CD4-positive, alpha-beta memory T cell (primary cell): ENCODE results near the gene MKKS. TPM values are rescaled to one million over a fixed set of nuclear protein-coding genes. Genes with fewer than 3 reads are reported as not detected.
A peak's percentile ranks its signal among the peaks of the same experiment; 100 is the strongest.

Experiments
- CTCF ChIA-PET: fragments of 350-600 bp; sonication (Branson Sonifier 250); formaldehyde crosslinking; loops from one replicate; lab custom pipeline; 2021; ENCODE audit warnings: inconsistent platforms; ENCODE audit not compliant: partially characterized antibody; lab: Charles Lee
- POLR2A ChIA-PET: fragments of 350-600 bp; sonication (Branson Sonifier 250); formaldehyde crosslinking; loops from one replicate; lab custom pipeline; 2021; ENCODE audit not compliant: partially characterized antibody; lab: Charles Lee
- DNase-seq, 5 donors: peaks; one replicate each; pipeline versions ENCODE4 v3.0.0 to v3.0.0-alpha.2; 2020 to 2022; ENCODE audit warnings: mixed read lengths in 1 of 5
- H3K27ac ChIP-seq: one replicate; pipeline ENCODE4 v1.7.0; 2013; ENCODE audit warnings: low read depth, low read length
- H3K27me3 ChIP-seq: 2 replicates; pipeline ENCODE4 v1.7.0; 2013; ENCODE audit warnings: mild to moderate bottlenecking, low read length, moderate library complexity; ENCODE audit not compliant: insufficient read depth
- H3K36me3 ChIP-seq: 2 replicates; pipeline ENCODE4 v1.7.0; 2013; ENCODE audit warnings: mild to moderate bottlenecking, low read length, moderate library complexity; ENCODE audit not compliant: insufficient read depth
- H3K4me1 ChIP-seq: 2 replicates; pipeline ENCODE4 v1.7.0; 2013; ENCODE audit warnings: mild to moderate bottlenecking, low read length, moderate library complexity; ENCODE audit not compliant: insufficient read depth
- H3K4me3 ChIP-seq, 2 donors: one replicate each; pipeline ENCODE4 v1.7.0; 2013; ENCODE audit warnings: low read length in 2 of 2, mild to moderate bottlenecking in 1 of 2
- H3K9me3 ChIP-seq, 2 donors: one replicate each; pipeline ENCODE4 v1.7.0; 2013; ENCODE audit warnings: low read length in 2 of 2, control low read depth in 1 of 2; ENCODE audit not compliant: control insufficient read depth in 1 of 2
- H3K27ac Mint-ChIP-seq, 7 donors: one replicate each; pipeline ENCODE4 v1.8.0; 2020 to 2021; ENCODE audit warnings: mixed read lengths in 7 of 7, mild to moderate bottlenecking in 6 of 7, inconsistent platforms in 3 of 7, moderate library complexity in 3 of 7
- H3K27me3 Mint-ChIP-seq, 2 donors: one replicate each; pipeline ENCODE4 v1.8.0; 2020 to 2021; ENCODE audit warnings: mixed read lengths in 2 of 2
- H3K36me3 Mint-ChIP-seq, 2 donors: one replicate each; pipeline ENCODE4 v1.8.0; 2020 to 2021; ENCODE audit warnings: mixed read lengths in 2 of 2, inconsistent platforms in 1 of 2, mild to moderate bottlenecking in 1 of 2
- H3K4me1 Mint-ChIP-seq, 4 donors: one replicate each; pipeline ENCODE4 v1.8.0; 2020 to 2021; ENCODE audit warnings: mixed read lengths in 4 of 4, mild to moderate bottlenecking in 1 of 4
- H3K4me3 Mint-ChIP-seq, 8 donors: one replicate each; pipeline ENCODE4 v1.8.0; 2020 to 2021; ENCODE audit warnings: mixed read lengths in 8 of 8, mild to moderate bottlenecking in 7 of 8, moderate library complexity in 6 of 8, inconsistent platforms in 3 of 8
- H3K9me3 Mint-ChIP-seq, 8 donors: one replicate each; pipeline ENCODE4 v1.8.0; 2020 to 2021; ENCODE audit warnings: mixed read lengths in 8 of 8, mild to moderate bottlenecking in 5 of 8, inconsistent platforms in 3 of 8, moderate library complexity in 1 of 8
- intact Hi-C: fragments of 100-400 bp; cut with micrococcal nuclease; formaldehyde crosslinking; loops from one replicate; pipeline ENCODE4 v1.15.1; 2023
- polyA plus RNA-seq, 2 donors: library from polyadenylated mRNA; unstranded; fragments of 300-500 nt; fragmentation: Illumina TruSeq; gene quantifications; one replicate each; pipeline ENCODE4 v1.2.3, GENCODE V29; 2021
- total RNA-seq, 2 experiments: library from RNA; stranded (reverse); gene quantifications; one replicate each; pipeline ENCODE4 v1.2.3, GENCODE V29; 2021

Gene MKKS
- total and polyA plus RNA-seq, 4 experiments from 2014 or later: 14.6 to 34.9 (median 24.6) TPM

GRCh38 chr20:10430704-10431103, 3.3 kb downstream of the MKKS start:
- H3K4me3 ChIP-seq: no peak overlapping the region
- H3K27ac ChIP-seq: no peak overlapping the region
- H3K36me3 Mint-ChIP-seq: peaks cover 0 to 27% of the 10 kb centered on the region in 2 donors
- DNase-seq: no peak
- CTCF ChIA-PET: interaction anchor here (1.0 to 7.4 kb wide), 5 partner anchors 73 to 452 kb away, joined by 3 to 85 read pairs (median 4); no protein-coding TSS in a partner anchor
- no peaks in the 10 kb centered on the region for H3K36me3 ChIP-seq
- intact Hi-C loops: no loop called here
- H3K27me3 Mint-ChIP-seq: no peaks in the 10 kb centered on the region
- H3K4me3 Mint-ChIP-seq: peak overlapping the region in 1 of 8 donors; percentile 40
- no peaks in the 10 kb centered on the region for H3K27me3 ChIP-seq
- peaks cover 39 to 70% (median 47%) of the 10 kb centered on the region in 4 donors for H3K4me1 Mint-ChIP-seq
- no peaks in the 10 kb centered on the region for H3K9me3 ChIP-seq
- no peaks in the 10 kb centered on the region for H3K9me3 Mint-ChIP-seq
- POLR2A ChIA-PET: no interaction called here
- peak overlapping the region in 5 of 7 donors; percentile 31 to 81 (median 64) for H3K27ac Mint-ChIP-seq
- peaks cover 38% of the 10 kb centered on the region for H3K4me1 ChIP-seq

- ChIA-PET POLR2A (no interaction called here), CTCF (interaction anchor here (1.0 to 7.4 kb wide), 5 partner anchors 72 to 451 kb away, joined by 3 to 85 read pairs (median 4); no protein-coding TSS in a partner anchor)
- Histone ChIP-seq H3K36me3 (no peaks in the 10 kb centered on the region), H3K4me3 (no peak overlapping the region), H3K9me3 (no peaks in the 10 kb centered on the region), H3K27ac (no peak overlapping the region), H3K27me3 (no peaks in the 10 kb centered on the region), H3K4me1 (peaks cover 32% of the 10 kb centered on the region)
- no peak for DNase-seq
- Mint-ChIP-seq H3K9me3 (no peaks in the 10 kb centered on the region), H3K4me3 (no peak overlapping the region), H3K27ac (peak overlapping the region in 3 of 7 donors; percentile 20 to 64 (median 43)), H3K4me1 (peaks cover 34 to 64% (median 42%) of the 10 kb centered on the region in 4 donors), H3K36me3 (peaks cover 0 to 22% of the 10 kb centered on the region in 2 donors), H3K27me3 (no peaks in the 10 kb centered on the region)
- intact Hi-C loops: no loop called here
Observed at GRCh38 chr20:10430000-10430466, 4.0 kb downstream of the MKKS start.

GRCh38 chr20:10429443-10429981, 4.5 kb downstream of the MKKS start:
- Histone ChIP-seq H3K4me1 (peaks cover 32% of the 10 kb centered on the region), H3K27me3 (no peaks in the 10 kb centered on the region), H3K9me3 (no peaks in the 10 kb centered on the region), H3K27ac (no peak overlapping the region), H3K4me3 (no peak overlapping the region), H3K36me3 (no peaks in the 10 kb centered on the region)
- Mint-ChIP-seq H3K27ac (peak overlapping the region in 3 of 7 donors; percentile 0 to 20 (median 3)), H3K36me3 (peaks cover 0 to 18% of the 10 kb centered on the region in 2 donors), H3K9me3 (no peaks in the 10 kb centered on the region), H3K27me3 (no peaks in the 10 kb centered on the region), H3K4me1 (peaks cover 34 to 58% (median 41%) of the 10 kb centered on the region in 4 donors), H3K4me3 (no peak overlapping the region)
- no peak for DNase-seq
- intact Hi-C loops: no loop called here
- ChIA-PET POLR2A (no interaction called here), CTCF (interaction anchor here (1.0 to 7.4 kb wide), 5 partner anchors 71 to 450 kb away, joined by 3 to 85 read pairs (median 4); no protein-coding TSS in a partner anchor)

- Histone ChIP-seq H3K9me3 (no peaks in the 10 kb centered on the region), H3K4me1 (peaks cover 26% of the 10 kb centered on the region), H3K4me3 (no peak overlapping the region), H3K27me3 (no peaks in the 10 kb centered on the region), H3K36me3 (no peaks in the 10 kb centered on the region), H3K27ac (no peak overlapping the region)
- Mint-ChIP-seq H3K36me3 (peaks cover 7 to 10% of the 10 kb centered on the region in 2 donors), H3K4me3 (no peak overlapping the region), H3K4me1 (peaks cover 30 to 43% (median 42%) of the 10 kb centered on the region in 4 donors), H3K27ac (peak overlapping the region in 1 of 7 donors; percentile 64), H3K9me3 (no peaks in the 10 kb centered on the region), H3K27me3 (no peaks in the 10 kb centered on the region)
- intact Hi-C loops: no loop called here
- ChIA-PET CTCF (interaction anchor here (0.9 to 7.4 kb wide), 13 partner anchors 10 to 1020 kb away, joined by 3 to 85 read pairs (median 8); partner anchors contain the start of gene ANKEF1), POLR2A (no interaction called here)
- no peak for DNase-seq
Observed at GRCh38 chr20:10428008-10428407, 6.0 kb downstream of the MKKS start.

- H3K4me3 Mint-ChIP-seq: no peak overlapping the region
- Histone ChIP-seq H3K9me3 (no peaks in the 10 kb centered on the region), H3K36me3 (no peaks in the 10 kb centered on the region), H3K27ac (no peak overlapping the region), H3K27me3 (no peaks in the 10 kb centered on the region), H3K4me1 (peaks cover 17% of the 10 kb centered on the region), H3K4me3 (no peak overlapping the region)
- POLR2A ChIA-PET: interaction anchor here (0.6 to 0.9 kb wide), 3 partner anchors 111 to 449 kb away, joined by 3 to 4 read pairs (median 3); no protein-coding TSS in a partner anchor
- peak; percentile 33 to 53 (median 43) for DNase-seq
- H3K36me3 Mint-ChIP-seq: peaks cover 8 to 10% of the 10 kb centered on the region in 2 donors
- peaks cover 27 to 41% (median 38%) of the 10 kb centered on the region in 4 donors for H3K4me1 Mint-ChIP-seq
- no peaks in the 10 kb centered on the region for H3K9me3 Mint-ChIP-seq
- CTCF ChIA-PET: interaction anchor here (0.6 to 7.4 kb wide), 30 partner anchors 8 to 1019 kb away, joined by 3 to 85 read pairs (median 4); partner anchors contain the start of genes ANKEF1 and SLX4IP
- intact Hi-C loops: loop anchor here (1.0 kb wide), 1 partner anchor 449 kb away; no protein-coding TSS in a partner anchor
- H3K27ac Mint-ChIP-seq: peak overlapping the region in 3 of 7 donors; percentile 1 to 63 (median 43)
- H3K27me3 Mint-ChIP-seq: no peaks in the 10 kb centered on the region
Observed at GRCh38 chr20:10427060-10427692, 6.8 kb downstream of the MKKS start.

- peaks cover 7% of the 10 kb centered on the region for H3K36me3 ChIP-seq
- POLR2A ChIA-PET: interaction anchor here (1.1 kb wide), 1 partner anchor 11 kb away, joined by 5 read pairs; the partner anchor contains the start of genes MKKS and SLX4IP
- intact Hi-C loops: no loop called here
Observed at GRCh38 chr20:10423735-10424134, 10.3 kb downstream of the MKKS start.

More at GRCh38 chr20:10423735-10424134, 10.3 kb downstream of the MKKS start:
- Histone ChIP-seq H3K4me3 (no peak overlapping the region), H3K27me3 (no peaks in the 10 kb centered on the region), H3K27ac (no peak overlapping the region), H3K9me3 (no peaks in the 10 kb centered on the region), H3K4me1 (no peaks in the 10 kb centered on the region)
- CTCF ChIA-PET: interaction anchor here (1.0 to 1.7 kb wide), 3 partner anchors 10 to 444 kb away, joined by 3 to 5 read pairs (median 4); partner anchors contain the start of gene MKKS
- H3K4me3 Mint-ChIP-seq: no peak overlapping the region
- DNase-seq: no peak
- peaks cover 9 to 17% (median 13%) of the 10 kb centered on the region in 4 donors for H3K4me1 Mint-ChIP-seq
- peak overlapping the region in 1 of 7 donors; percentile 2 for H3K27ac Mint-ChIP-seq
- no peaks in the 10 kb centered on the region for H3K27me3 Mint-ChIP-seq
- H3K36me3 Mint-ChIP-seq: peaks cover 18% of the 10 kb centered on the region in 2 donors
- no peaks in the 10 kb centered on the region for H3K9me3 Mint-ChIP-seq
